CD4-positive, alpha-beta T cell treated with Interleukin-21 for 1 hour (primary cell): ENCODE measurements around the gene UNKL.

Source experiments
- DNase-seq: peaks from one replicate; pipeline ENCODE4 v3.0.0-alpha.2; 2020

UNKL gene

GRCh38 chr16:1414532-1415260, at the start of gene UNKL:
TSS of gene UNKL (minus strand) at chr16:1414704. CDS start at chr16:1414691, 13 bp downstream.
- peak; percentile 88 for DNase-seq

- no peak for DNase-seq
Measured at GRCh38 chr16:1461146-1461545, 46.6 kb upstream of the UNKL start.

DNA sequence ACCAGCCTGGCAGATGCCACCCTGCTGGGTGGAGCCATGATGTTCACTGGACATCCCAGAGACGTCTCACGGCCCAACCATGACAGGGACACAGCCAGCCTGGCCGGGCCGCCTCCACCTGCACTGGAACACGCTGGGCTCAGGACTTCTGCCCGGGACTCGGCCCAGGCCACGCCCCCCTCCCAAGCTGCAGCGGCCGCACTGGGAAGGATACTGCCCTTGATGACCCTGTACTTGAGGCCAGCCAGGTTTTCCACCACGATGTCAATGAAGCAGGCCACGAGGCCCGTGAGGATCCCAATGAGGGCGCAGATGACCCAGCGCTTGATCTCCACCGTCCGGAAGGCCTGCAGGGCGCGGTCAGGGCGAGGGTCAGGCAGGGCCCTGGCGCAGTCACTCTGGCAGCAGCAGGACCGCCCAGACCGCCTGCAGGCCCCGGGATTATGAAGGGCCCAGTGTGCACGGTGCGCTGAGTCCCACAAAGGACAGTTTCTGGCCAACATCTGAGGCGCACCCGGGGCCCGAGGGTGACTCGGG, 46.2 kb upstream of the UNKL start:
- DNase-seq, result no peak

DNA sequence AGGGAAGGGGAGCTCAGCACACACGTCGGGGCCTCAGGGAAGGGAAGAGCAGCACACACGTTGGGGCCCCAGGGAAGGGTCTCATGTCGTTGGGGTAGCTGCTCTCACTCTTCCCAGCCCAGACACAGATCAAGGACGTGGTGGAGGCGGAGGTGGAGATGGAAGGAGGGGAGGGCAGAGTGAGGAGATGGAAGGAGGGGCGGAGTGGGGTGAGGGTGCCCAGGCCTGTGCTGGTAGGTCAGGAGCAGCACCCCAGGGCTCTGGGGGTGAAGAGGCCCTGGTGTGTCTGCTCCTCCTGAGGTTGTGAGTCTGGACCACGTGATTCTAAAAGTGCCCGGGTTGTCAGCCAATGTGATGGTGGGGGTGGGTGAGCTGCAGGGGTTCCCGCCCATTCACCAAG, 45.5 kb upstream of the UNKL start:
- DNase-seq, result no peak

DNA sequence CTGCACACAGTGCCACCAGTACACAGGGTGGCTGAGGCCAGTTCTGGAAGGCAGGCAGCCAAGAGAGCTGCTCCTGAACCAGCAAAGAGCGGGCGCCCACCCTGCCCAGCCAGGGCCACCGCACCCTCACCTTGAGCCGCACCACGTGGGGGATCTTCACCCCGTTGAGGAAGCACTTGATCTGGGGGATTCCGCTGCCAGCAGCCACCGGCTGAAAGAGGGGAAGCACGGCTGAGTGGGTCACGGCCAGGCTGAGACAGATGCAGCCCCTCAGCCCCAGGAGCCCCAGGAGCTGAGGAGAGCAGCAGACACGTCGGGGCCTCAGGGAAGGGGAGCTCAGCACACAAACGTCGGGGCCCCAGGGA, 44.5 kb upstream of the UNKL start:
- DNase-seq, result no peak

DNA sequence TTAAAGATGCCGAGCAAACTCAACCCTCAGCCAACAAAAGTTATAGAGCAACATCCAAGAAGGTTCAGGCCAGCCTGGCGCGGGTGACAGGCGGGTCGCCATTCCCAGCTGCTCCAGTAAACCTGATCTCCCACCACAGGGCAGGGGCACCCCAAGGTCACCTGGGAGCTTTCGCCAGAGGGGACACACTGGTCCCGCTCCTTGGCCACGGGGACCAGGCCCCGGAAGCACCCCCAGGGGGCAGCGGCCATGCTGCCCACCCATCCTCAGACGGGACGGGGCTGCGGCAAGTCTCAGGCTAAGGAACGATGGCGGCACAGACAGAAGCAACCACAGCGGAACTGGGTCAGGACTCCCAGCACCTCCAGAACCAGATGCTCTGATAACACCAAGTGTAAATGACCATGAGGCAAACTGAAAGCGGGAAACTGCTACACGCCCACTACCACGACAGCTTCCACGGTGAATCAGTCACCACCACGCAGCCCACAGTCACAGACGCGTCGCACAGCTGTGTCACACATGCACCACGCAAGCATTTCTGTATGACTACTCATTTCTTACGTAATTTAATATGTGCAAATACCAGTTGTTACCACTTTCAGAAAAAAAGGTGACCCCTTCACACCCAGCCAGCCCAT, 44.0 kb upstream of the UNKL start:
- no peak for DNase-seq

DNA sequence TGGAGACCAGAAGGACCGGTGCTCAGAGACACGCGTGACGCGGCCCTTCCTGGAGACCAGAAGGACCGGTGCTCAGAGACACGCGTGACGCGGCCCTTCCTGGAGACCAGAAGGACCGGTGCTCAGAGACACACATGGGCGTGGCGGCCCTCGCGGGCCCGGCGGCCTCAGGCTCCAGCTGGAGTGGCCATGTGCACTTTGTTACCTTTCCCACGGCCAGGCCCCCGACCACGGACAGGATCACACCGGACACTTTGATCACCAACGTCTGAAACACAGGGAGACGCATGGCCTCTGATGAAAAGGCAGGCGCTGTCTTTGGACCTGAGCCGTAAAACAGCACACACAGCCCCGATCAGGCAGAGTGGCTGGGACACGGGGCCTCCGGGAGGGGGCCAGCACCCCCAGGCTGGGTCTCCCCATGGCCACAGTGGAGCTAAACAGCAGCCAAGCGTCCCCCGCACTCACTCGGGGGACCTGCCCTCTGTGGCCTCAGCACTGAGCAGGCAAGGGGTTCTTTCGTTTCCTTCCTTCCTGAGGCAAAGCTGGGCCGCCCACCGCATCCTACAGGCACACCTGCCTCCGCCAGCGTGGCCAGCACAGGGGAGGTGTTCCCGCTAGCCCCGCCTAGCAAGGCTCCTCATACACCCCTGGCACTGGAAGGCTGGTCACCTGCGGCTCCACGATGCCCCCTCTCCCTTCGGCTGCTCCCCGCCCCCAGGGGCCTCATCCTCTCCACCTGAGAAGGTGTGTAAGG, 43.2 kb upstream of the UNKL start:
- DNase-seq, result no peak

DNA sequence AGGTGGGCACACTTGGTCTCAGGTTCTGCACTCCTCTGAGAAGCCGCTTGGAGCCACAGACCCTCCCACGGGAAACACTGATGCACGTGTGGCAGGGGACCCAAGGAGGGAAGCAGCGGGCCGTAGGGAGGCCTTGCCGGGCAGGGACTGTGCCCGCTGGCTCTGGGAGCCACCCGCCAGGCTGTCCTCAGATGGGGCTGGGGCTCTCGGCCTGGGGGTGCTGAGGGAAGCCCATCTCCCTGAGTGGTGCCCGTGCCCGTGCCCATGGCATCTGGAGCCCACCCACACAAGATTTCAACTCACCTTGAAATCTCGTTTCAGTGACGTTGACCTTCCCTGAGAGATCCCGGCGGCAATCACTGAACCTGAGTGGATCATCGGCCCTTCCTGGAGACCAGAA, 42.4 kb upstream of the UNKL start:
- DNase-seq, result no peak

GRCh38 chr16:1455190-1456171, 41.0 kb upstream of the UNKL start:
- no peak for DNase-seq

DNA sequence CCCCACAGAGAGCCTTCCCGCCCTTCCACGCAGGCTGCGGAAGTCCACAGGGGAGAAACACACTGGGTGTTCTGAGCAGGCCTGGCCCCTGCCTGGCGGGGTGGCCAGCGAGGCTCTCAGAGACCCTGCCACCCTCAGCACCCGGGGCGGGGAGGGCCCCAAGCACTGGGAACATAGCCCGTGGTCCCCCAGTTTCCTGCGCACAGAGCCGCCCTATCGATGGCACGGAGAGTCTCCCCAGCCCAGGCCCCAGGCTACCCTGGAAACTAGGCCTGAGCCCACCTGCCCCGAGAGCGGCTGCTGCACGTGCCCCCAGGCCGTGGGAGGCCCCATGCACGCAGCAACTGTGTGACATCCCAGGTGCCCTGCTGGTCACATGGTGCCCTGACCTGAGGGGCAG, 40.1 kb upstream of the UNKL start:
- DNase-seq, result no peak

GRCh38 chr16:1453316-1453715, 38.8 kb upstream of the UNKL start:
- DNase-seq, result no peak

GRCh38 chr16:1452530-1452929, 38.0 kb upstream of the UNKL start:
- DNase-seq, result no peak

GRCh38 chr16:1451702-1452392, 37.3 kb upstream of the UNKL start:
- no peak for DNase-seq

GRCh38 chr16:1450841-1451240, 36.3 kb upstream of the UNKL start:
- no peak for DNase-seq

GRCh38 chr16:1450218-1450617, 35.7 kb upstream of the UNKL start:
- no peak for DNase-seq

- DNase-seq, result no peak
Measured at GRCh38 chr16:1449201-1449788, 34.8 kb upstream of the UNKL start.

DNA sequence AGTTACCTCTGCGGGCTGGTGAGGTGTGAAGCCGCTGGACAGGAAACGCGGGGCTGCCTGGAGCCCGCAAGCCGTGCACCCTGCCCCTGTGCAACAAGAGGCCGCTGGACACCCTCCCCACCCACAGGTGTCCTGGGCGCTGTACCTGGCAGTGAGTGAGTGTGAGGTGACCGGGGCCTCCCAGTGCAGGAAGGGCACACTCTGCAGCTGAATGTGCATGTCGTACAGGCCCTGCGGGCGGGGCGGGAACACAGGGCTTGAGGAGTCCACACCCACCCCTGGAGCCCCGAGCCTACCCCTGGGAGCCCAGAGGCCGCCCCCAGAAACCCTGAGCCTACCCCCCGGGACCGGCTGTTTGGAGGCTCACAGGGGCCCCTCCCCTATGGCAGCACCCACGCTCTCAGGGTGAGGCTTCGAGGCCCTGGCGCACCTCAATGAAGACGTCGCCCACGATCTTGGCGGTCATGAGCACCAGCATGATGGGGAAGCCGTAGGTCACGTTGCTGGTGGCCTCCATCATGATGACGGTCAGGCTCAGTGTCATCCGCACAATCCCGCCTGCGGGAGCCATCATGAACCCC, 34.1 kb upstream of the UNKL start:
- no peak for DNase-seq

- DNase-seq, result no peak
Measured at GRCh38 chr16:1447965-1448364, 33.5 kb upstream of the UNKL start.

DNA sequence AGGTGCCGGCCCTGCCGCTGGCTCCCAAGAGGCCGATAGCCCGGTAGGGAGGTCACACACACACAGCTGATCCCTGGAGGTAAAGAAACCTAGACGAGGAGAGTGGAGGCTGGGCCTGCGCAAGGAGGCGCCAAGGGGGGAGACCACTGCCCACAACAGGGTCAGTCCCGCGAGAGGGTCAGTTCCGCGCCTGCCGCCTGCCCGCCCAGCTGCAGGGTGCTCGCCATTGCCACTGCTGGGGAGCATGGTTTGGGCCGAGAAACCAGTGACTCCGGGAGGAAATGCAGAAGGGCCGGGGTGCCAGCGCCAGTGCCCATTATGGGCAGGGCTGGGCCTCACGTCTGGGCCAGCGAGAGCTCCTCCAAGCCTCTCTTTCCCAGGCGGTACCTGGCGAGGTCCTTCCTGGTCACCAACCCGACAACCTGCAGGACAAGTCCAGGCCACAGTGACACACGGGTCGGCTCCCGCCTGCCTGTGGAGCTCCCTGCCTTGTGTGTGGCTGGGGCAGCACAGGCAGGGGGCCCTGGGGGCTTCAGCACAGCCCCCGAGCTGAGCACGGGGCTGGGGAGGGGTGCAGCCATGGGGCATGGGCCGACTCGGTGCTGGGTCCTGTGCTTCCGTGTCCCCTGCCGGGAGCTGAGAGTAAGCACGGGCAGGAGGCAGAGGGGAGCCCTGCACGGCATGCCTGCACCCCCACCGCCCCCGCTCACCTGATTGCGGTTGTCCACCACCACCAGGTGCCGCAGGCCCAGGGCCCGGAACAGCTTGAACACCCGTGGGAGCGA, 32.0 kb upstream of the UNKL start:
- no peak for DNase-seq

DNA sequence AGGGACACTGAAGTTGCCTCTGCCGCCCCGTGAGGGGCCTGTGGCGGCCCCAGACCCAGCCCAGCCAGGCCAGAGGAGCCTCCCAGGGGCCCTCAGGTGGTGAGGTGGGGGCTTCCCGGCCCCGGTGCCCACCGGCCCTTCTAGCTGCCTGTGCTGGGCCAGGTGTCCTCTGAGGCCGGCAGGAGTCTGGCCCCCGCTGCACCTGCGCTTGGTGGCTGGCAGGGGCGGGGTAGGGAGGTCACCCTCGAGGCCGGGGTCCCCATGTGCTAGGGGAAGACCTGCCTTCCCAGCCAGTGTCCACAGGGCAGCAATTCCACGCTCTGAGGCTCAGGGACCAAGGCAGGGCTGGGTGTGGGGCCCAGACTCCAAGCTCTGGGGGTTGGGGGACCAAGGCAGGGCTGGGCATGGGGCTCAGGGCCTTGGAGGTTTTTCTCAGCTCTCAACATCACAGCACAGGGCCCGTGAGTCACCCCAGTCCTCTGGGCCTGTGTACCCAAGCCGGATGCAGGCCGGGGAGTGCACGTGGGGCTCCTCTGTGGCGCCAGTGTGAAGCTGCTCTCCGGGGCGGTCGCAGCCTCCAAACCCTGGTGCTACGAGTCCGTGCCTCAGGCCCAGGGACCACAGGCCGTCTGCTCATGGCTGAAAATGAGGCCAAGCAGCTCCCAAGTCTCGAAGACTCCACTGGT, 31.2 kb upstream of the UNKL start:
- DNase-seq, result no peak
